Stimulated activated CD4-positive, alpha-beta T cell treated with anti-CD3 and anti-CD28 coated beads, TNF-alpha, amount 100 ng/mL, for 4 hours (primary cell): ENCODE data around the gene TRIM51G.
"Not testable (repeated sequence)": the region's sequence is repeated elsewhere in the genome, so short reads cannot be mapped to it uniquely, and the experiment has no call there.

ENCODE experiments used
- DNase-seq, 3 experiments: peaks; one replicate each; pipeline ENCODE4 v3.0.0-alpha.2; 2020; ENCODE audit warnings: low read depth in 3 of 3

TRIM51G gene

DNA sequence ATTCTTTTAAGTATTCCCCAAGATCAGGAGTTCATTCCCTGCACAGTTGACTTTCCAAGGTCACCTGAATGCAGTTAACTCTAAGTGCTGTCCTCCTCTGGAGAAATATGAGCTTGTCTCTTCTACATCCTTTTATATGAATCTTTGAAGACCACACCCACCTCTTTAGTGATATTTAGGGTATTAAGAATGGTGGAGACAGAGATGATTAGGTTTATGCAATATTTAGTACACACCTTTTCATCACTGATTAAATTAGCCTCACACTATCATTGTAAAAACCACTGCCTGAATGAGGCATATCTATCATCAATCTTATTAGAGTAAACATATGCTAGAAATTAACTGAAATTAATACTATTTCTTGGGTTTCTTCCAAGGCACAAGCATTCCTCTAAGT lies at the start of gene TRIM51G:
Gene TRIM51G (minus strand): TSS at position 101 of the 400 bp plus-strand sequence. CDS start 2,190 bp downstream, outside the sequence.
- DNase-seq, result not testable (repeated sequence)

DNA sequence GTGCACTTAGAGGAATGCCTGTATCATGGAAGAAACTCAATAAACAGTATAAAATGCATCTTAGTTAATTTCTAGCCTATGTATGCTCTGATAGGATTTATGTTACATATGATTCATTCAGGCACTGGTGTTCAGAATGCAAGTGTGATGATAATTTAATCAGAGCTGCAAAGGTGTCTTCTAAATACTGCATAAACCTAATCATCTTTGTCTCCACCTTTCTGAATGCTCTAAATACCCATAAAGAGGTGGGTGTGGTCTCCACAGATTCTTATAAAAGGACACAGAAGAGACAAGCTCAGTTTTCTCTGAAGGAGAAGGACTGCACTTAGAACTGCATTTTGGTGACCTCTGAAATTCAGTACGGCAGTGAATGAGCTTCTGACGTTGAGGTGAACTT lies 44.8 kb upstream of the TRIM51G start, which contains the start of gene TRIM49B:
Gene TRIM49B (plus strand): TSS at position 301 of the 400 bp plus-strand sequence. CDS start 2,777 bp downstream, outside the sequence.
- not testable (repeated sequence) for DNase-seq

- not testable (repeated sequence) for DNase-seq
Observed at GRCh38 chr11:48968592-48968991, 15.1 kb downstream of the TRIM51G start.

GRCh38 chr11:48955315-48956049 lies 28.2 kb downstream of the TRIM51G start:
- not testable (repeated sequence) for DNase-seq

DNA sequence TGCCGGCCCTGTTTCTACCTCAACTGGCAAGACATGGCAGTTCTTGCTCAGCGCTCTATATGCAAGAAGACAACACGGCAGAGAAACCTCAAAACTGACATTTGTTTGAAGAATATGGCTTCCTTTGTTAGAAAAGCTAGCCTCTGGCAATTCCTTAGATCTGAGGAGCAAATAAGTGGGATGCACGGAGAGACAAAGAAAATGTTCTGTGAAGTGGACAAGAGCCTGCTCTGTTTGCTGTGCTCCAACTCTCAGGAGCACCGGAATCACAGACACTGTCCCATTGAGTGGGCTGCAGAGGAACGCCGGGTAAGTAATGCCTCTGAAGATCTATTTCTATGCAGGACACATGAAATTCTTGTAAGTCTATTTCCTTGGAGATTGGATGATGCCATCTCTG lies 37.9 kb downstream of the TRIM51G start:
- not testable (repeated sequence) for DNase-seq
